ENCODE measurements around the gene IPO4. TPM values are rescaled to one million over a fixed set of nuclear protein-coding genes. Genes with fewer than 3 reads are reported as not detected.

IPO4 gene
- total and polyA plus RNA-seq, 9 of the 15 experiments (the other 6 are each of a cell fraction or from before 2014, with no cell fraction given): 7.3 to 122 (median 31.8) TPM

DNA sequence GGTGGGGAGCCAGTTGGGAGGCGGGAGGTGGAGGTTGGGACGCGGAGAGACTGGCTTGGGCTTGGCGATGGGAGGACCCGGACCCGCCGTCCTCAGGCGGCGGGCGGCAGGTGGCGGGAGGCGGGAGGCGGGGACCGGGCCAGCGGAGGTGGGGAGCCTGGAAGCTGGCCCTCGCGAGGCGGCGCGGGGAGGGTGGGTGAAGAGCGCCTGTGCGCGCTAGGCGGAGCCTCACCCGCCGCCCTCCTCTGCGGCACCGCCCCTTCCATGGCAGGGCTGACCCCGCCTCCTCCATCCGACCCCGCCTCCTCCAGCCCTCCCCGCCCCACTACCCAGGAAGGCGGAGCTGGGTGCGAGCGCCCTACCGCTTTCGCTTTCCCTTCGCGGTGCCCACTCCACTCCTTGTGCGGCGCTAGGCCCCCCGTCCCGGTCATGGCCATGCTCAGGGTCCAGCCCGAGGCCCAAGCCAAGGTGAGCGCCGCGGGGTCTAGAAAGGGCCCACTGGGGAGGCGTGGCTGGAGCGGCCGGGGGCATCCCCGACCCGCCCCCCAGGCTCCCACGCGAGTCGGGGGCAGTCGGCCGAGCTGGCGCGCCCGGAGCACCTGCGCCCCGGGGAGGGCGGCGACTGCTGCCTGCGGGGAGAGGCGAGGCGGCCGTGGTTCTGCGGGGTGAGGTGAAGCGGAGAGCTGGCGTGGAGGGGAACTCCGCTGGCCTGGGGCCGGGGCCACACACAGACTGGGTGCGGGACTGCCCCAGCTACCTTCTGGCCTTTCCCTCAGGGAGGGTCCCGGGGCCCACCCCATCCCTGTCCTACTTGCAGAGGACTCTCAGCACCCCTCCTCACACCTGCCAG, 52.6 kb downstream of the IPO4 start, which contains the start of gene PSME1 (continued):
- TF ChIP-seq, protein P1, sequence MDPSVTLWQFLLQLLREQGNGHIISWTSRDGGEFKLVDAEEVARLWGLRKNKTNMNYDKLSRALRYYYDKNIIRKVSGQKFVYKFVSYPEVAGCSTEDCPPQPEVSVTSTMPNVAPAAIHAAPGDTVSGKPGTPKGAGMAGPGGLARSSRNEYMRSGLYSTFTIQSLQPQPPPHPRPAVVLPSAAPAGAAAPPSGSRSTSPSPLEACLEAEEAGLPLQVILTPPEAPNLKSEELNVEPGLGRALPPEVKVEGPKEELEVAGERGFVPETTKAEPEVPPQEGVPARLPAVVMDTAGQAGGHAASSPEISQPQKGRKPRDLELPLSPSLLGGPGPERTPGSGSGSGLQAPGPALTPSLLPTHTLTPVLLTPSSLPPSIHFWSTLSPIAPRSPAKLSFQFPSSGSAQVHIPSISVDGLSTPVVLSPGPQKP (CRISPR knock-in tag; IDR thresholded peaks at IDR 0.05): no peak
- TF ChIP-seq E2F3 (CRISPR knock-in tag; IDR thresholded peaks at IDR 0.05): no peak
- no peak for TF ChIP-seq ETV5 (CRISPR knock-in tag; IDR thresholded peaks at IDR 0.05; ENCODE audit: low read depth)
- no peak for TF ChIP-seq KLF16 (IDR thresholded peaks at IDR 0.05)
- TF ChIP-seq KDM4B (IDR thresholded peaks at IDR 0.05; ENCODE audit: borderline replicate concordance in 2 of 2, low read depth in 1 of 2): no peak
- no peak for TF ChIP-seq CAMTA2 (CRISPR knock-in tag; conservative IDR thresholded peaks at IDR 0.05)
- peak; percentile 27; the same call in 1 of the 2 replicates for TF ChIP-seq ATF7 (IDR thresholded peaks at IDR 0.05)
- no peak for TF ChIP-seq ZNF184 (CRISPR knock-in tag; IDR thresholded peaks at IDR 0.05)
- TF ChIP-seq TEAD1 (CRISPR knock-in tag; IDR thresholded peaks at IDR 0.05): no peak
- TF ChIP-seq ZNF140 (CRISPR knock-in tag; IDR thresholded peaks at IDR 0.05): no peak
- TF ChIP-seq TFAM (CRISPR knock-in tag; conservative IDR thresholded peaks at IDR 0.05): no peak
- no peak for TF ChIP-seq COPS2 (conservative IDR thresholded peaks at IDR 0.05)
- TF ChIP-seq ARID2 (IDR thresholded peaks at IDR 0.05): no peak
- TF ChIP-seq BRD9 (IDR thresholded peaks at IDR 0.05; ENCODE audit: low read depth, partially characterized antibody): no peak
- TF ChIP-seq ILK (tag; IDR thresholded peaks at IDR 0.05; ENCODE audit: borderline replicate concordance, low read depth): no peak
- TF ChIP-seq NR2C1 (IDR thresholded peaks at IDR 0.05): no peak
- no peak for TF ChIP-seq NR2C1 (tag; IDR thresholded peaks at IDR 0.05)
- no peak for TF ChIP-seq RFX1 (IDR thresholded peaks at IDR 0.05)
- no peak for TF ChIP-seq CBX3 (IDR thresholded peaks at IDR 0.05; ENCODE audit: borderline replicate concordance in 1 of 2, low read length in 2 of 2)
- no peak for TF ChIP-seq ESRRA (IDR thresholded peaks at IDR 0.05; ENCODE audit: borderline replicate concordance, low read depth)
- no peak for TF ChIP-seq ZNF316 (IDR thresholded peaks at IDR 0.05)
- no peak for TF ChIP-seq ZKSCAN1 (IDR thresholded peaks at IDR 0.05; ENCODE audit: low read depth, low read length)
- TF ChIP-seq ZNF3 (CRISPR knock-in tag; IDR thresholded peaks at IDR 0.05): no peak
- no peak for TF ChIP-seq CSDE1 (IDR thresholded peaks at IDR 0.05)
- TF ChIP-seq ZBTB1 (CRISPR knock-in tag; IDR thresholded peaks at IDR 0.05; ENCODE audit: borderline replicate concordance, low read depth): no peak
- no peak for TF ChIP-seq NFIC (IDR thresholded peaks at IDR 0.05)
- TF ChIP-seq, protein P2, sequence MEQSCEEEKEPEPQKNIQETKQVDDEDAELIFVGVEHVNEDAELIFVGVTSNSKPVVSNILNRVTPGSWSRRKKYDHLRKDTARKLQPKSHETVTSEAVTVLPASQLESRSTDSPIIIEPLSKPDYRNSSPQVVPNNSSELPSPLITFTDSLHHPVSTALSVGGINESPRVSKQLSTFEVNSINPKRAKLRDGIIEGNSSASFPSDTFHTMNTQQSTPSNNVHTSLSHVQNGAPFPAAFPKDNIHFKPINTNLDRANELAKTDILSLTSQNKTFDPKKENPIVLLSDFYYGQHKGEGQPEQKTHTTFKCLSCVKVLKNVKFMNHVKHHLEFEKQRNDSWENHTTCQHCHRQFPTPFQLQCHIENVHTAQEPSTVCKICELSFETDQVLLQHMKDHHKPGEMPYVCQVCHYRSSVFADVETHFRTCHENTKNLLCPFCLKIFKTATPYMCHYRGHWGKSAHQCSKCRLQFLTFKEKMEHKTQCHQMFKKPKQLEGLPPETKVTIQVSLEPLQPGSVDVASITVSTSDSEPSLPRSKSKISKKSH (CRISPR knock-in tag; IDR thresholded peaks at IDR 0.05): no peak
- no peak for TF ChIP-seq MYNN (IDR thresholded peaks at IDR 0.05)
- TF ChIP-seq MYNN (CRISPR knock-in tag; IDR thresholded peaks at IDR 0.05): no peak
